GM21447 (cell line): ENCODE results near the gene CD2AP.
A peak's percentile ranks its signal among the peaks of the same experiment; 100 is the strongest.
"Not testable (repeated sequence)": the region's sequence is repeated elsewhere in the genome, so short reads cannot be mapped to it uniquely, and the experiment has no call there.

Experiments used
- ATAC-seq: cut with Tn5 transposase; IDR thresholded peaks from one replicate; pipeline ENCODE4 v1.9.1; 2021; ENCODE audit not compliant: unreplicated experiment

CD2AP gene

DNA sequence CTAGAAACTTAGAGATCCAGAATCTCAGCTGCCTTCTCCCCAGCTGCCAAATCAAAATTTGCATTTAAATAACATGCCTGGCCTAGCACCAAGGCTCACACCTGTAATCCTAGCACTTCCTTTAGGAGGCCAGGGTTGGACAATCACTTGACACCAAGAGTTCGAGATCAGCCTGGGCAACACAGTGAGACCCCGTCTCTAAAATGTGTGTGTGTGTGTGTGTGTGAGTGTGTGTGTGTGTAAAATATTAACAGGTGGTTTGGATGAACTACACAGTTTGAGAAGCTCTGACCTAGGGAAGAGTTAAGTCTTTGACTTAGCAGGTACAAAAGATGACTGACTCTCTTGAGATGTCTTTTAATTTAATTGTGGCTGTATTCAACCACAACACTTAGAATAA lies 20.2 kb upstream of the CD2AP start:
- ATAC-seq = no peak

DNA sequence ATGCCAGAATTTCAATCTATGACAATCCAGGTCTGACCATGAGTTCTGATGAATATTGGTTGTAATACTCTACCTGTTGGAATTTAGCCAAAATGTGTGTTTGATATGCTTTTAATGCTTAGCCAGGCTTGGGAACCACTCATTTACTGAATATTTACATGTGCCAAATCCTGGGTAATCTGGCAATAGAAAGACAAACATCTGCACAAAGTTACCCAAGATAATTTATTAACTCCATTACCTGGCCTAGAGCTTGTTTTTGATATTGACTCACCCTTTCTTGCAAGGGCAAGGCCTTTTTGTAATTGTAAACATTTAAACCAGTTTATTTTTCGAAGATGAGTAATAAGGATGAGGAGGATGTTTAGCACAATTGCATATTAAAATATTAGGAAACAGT lies 13.5 kb upstream of the CD2AP start:
- no peak for ATAC-seq

DNA sequence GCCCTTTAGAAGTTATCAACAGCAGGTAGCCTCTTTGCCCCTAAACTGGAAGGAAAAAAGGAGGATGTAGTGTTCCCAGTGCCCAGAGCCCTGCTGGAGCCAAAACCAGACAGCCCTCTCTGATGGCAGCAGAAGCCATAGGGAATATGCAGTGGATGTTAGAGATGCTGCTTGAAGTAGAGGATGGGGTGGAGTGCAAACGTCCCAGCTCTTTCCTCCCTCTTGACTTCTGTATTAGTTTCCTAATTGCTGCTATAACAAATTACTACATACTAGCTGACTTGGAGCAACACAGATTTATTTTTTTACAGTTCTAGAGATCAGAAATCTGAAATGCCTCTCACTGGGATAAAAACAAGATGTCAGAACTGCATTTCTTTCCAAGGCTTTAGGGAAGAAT lies 12.5 kb upstream of the CD2AP start:
- no peak for ATAC-seq

DNA sequence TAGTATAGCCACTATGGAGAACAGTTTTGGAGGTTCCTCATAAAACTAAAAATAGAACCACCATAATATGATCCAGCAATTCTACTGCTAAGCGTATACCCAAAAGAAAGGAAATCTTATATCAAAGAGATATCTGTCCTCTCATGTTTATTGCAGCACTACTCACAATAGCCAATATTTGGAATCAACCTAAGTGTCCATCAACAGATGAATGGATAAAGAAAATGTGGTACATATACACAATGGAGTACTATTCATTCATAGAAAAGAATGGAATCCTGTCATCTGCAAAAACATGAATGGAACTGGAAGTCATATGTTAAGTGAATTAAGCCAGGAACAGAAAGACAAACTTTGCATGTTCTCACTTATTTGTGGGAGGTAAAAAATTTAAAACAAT lies 5.7 kb upstream of the CD2AP start:
- no peak for ATAC-seq

DNA sequence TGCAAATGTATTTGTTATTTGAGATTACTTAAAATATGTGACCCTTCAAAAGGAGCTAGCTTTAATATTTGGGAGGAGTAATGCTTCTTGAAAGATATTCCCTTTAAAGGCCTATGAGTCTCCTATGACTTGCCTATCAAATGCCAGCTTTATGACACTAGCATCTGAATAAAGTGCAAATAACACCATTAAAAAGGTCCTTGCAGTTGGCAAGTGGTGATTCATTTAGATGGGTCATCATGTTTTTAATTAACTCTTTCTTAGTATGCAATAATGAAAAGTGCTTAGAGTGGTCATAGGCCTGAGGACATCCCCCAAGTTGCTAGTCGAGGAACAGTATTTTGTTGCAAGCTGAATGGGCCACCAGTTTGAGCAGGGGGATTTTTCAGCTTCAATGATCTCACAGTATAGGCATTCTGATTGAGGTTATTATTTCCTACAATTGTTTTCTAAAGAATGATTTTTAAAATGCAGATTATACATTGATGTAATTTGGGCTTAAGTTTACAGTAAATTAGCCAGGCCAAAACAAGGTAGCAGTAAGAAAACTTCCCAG lies 3.7 kb upstream of the CD2AP start:
- ATAC-seq = no peak

DNA sequence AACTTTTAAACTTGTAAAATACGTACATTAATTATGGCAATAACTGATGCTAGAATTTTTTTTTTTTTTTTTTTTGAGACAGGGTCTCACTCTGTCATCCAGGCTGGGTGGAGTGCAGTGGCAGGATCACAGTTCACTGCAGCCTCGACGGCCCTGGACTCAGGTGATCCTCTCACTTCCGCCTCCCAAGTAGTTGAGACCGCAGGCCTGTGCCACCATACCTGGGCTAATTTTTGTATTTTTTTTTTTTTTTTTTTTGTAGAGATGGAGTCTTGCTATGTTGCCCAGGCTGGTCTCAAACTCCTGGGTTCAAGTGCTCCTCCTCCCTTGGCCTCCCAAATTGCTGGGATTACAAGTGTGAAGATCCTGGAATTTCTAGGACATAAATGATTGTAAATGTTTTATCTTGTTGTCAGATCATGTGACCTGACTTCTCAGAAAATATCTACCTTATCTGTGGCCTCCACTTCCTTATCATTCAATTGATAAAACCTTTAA lies 2.2 kb upstream of the CD2AP start:
- ATAC-seq = no peak

DNA sequence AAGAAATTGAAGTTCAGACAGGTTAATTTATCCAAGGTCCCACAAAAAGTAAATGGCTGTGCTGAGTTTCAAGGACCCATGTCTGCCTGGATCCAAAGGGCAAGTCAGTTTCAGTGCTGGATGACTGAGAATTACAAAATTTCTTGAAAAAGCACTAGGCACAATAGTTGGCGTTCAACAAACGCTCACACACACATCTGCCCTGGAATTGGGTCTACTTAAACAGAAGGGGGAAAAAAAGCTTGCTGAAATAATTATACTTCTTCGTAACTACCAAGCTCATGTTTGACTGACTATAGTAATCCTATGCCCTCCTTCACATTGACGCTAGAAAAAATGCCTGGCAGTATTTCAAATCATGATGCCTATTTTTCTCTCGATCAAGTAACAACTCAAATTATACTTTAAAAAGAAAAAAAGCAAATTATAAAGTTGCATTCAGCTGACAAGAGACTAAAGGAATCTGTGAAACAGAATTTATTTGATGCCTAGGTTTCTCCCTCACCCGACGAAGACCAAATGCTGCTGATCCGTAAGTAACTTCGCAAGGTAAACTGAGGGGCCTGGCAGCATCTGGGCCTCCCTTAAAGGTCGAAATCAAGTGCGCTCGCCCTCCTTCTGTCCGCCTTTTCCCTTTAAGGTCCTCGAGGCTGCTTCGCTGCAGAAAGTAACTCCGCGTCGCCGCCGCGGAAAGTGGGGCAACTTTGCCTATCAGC lies 650 bp upstream of the CD2AP start:
- ATAC-seq = no peak

DNA sequence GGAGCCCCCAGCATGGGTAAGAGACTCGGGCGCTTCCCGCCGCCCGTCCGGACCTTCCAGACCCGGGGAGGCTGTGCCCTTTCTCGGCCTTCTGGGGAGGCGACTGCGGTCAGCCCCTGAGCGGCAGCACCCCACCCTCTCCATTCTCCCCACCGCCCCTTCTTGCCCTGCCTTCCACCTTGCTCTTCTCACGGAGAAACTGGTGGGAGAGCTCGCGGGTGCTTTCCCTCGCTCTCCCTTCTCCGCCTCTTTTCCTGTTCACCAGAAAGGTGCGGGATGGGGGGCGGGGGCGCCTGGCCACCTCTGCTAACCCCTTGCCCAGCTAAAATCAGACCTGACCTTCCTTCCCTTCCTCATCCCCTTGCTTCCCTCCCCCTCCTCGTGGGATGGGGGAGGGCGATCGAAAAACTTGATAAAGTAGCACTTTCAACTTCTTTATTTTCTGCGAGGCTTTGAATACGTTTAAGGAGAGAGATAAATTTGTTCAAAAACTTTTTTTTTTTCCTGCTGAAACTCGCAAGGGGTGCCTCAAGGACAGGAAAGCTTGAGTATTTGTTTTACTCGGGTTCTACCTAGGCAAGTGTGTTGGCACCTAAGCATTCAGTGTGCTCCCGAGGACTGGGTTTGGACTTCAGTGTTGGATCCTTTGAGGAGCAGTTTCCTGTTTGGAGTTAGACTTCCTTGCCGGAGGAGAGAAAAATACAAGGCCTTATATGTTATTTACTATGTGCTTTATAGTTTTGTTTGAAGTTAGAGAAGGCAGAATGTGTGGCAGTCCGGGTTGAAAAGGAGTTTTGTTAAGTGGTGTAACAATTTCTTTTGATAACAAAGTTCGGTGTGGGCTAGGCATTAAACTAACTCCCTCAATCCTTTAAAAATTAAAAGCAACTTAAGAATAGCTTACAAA lies 897 bp downstream of the CD2AP start:
- ATAC-seq = peak; percentile 30

DNA sequence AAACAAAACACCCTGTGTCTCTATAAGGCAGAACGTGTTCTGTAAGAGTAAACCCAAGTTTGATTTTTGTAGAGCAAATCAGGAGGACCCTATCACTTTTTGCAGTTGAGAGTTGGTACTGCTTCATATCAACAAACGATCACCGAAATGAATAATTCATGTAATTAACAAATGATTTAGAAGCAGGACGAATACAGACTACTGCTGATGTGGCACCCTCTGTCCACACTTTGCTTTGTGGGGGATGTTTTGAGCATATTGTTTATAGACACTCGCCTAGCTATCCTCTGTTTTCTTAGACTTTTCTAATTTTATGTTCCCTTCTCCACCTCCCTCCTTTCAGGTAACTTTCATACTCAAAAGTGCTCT lies 1.5 kb downstream of the CD2AP start:
- ATAC-seq = no peak

DNA sequence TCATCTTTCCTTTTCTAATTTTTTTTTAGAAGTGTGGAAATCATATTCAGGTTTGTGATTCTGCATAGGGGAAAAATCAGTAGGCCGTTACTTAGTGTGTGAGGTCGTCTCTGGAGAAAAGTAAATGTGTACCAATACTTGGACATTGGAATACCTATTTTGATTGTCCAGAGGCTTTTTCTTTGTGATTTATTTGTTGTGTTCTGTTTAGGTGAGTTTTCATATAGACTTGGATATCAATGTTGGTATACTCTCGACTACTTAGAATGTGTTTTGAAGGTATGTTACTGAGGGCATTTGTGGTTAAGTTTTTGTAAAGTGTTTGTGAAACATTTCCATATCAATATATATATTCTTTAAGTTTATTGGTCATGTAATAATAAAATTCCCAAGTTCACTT lies 2.3 kb downstream of the CD2AP start:
- no peak for ATAC-seq

DNA sequence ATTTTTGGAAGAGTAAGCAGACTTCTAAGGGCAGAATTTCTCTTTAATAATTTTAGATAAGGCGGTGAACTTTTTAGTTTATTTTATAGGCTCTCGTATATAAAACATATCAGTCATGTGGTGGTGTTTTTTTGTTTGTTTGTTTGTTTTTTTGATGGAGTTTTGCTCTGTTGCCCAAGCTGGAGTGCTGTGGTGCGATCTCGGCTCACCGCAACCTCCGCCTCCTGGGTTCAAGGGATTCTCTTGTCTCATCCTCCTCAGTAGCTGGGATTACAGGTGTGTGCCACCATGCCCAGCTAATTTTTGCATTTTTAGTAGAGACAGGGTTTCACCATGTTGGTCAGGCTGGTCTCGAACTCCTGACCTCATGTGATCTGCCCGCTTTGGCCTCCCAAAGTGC lies 3.6 kb downstream of the CD2AP start:
- not testable (repeated sequence) for ATAC-seq

DNA sequence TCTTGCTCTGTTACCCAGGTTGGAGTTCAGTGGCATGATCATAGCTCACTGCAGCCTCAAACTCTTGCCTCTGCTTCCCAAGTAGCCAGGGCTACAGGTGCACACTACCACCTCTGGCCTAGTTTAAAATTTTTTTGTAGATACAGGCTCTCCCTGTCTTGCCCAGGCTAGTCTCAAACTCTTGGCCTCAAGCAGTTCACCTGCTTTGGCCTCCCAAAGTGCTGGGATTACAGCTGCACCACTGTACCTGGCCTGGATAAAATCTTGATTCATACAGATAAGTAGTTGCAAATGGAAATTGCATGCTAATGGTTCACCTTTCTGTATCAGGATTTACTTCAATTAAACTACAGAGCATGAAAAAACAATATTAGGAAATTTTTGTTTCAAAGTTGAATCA lies 4.2 kb downstream of the CD2AP start:
- no peak for ATAC-seq

DNA sequence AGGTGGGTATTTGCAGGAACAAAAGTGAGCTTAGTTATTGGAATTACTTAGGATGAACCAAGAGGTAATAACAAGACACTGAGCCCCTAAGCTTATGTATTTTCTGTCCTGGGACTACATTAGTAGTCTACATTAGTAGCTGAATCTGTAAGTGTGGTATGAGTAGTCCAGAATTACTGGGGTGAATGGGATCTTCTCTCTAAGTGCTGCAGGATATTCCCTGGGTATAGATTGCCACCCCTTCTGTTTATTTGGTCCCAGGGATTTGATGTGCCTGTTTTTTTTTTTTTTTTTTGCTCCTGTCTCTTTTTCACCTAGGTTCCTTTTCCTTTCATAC lies 5.9 kb downstream of the CD2AP start:
- ATAC-seq = peak; percentile 27

DNA sequence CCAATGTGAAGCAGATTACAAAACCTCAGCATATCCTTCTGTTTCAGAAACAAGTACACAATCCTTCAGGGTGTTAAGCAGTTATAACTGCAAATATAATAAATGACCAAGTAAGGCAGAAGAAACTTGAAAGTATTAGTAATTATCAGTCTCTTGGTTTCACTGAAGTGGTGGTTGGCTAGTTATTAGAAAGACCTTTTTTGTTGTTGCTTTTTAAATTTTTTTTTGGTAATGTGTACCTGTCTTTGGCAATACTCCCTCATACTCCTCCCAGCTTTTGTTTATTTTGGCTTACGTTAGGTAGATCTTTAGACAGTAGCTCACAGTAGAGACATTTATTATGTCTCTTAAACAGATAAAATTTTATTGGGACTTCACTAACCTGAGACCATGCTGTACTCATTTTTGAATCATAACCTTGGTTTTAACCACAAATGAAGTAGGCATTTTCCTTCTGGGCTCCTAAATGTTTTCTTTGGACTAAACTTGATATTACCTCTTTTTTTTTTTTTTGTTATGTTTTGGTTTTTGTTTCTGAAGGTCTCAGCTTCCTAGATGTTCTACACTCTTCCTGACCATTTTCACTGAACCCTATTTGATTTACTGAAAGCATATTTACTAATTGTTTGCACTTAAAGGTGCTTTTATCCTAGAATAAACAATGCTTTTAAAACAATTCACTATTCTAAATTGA lies 6.4 kb downstream of the CD2AP start:
- peak; percentile 66 for ATAC-seq

DNA sequence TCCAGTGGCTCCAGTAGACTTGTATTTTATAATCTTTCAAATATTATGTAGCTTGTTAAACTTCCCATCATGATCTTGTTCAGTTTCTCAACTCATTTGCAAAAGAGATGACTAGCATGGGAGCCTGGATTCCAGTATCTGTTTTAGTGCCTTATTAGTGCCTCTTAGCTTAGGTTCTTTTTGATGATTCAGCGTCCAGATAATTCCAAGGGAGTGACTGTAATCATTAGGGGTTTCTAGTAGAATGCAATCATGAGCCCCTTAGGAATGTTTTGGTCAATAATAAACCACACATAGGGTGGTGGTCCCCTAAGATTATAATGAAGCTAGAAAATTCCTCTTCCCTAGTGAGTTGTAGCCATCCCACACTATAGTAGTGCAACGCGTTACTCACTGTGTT lies 7.0 kb downstream of the CD2AP start:
- ATAC-seq = no peak

DNA sequence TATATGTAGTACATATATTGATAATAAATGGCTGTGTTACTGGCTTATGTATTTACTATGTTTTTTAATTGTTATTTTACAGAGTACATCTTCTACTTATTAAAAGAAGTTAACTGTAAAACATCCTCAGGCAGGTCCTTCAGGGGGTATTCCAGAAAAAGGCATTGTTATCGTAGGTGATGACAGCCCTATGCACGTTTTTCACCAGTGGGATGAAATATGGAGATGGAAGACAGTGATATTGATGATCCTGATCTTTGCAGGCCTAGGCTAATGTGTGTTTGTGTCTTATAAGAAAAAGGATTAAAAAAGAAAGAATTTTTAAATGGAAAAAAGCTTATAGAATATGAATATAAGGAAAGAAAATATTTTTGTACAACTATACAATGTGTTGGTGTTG lies 7.5 kb downstream of the CD2AP start:
- ATAC-seq = no peak

DNA sequence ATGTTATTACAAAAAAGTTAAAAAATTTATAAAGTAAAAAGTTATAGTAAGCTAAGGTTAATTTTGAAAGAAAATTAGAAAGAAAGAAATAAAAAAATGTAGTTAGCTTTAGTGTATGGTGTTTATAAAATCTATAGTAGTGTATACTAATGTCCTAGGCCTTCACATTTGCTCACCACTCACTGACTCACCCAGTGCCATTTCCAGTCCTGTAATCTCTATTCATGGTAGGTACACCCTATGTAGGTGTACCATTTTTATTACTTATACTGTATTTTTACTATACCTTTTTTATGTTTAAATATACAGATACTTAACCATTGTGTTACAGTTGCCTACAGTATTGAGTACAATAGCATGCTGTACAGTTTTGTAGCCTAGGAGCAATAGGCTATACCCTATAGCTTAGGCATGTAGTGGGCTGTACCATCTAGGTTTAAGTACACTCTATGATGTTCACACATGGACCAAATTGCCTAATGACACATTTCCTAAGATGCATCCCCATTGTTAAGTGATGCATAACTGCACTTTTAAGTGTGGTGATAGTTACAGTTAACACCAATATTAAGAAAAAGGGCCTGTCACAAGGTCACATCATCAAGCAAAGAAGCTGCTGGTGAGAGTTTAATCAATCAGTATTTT lies 8.0 kb downstream of the CD2AP start:
- no peak for ATAC-seq

DNA sequence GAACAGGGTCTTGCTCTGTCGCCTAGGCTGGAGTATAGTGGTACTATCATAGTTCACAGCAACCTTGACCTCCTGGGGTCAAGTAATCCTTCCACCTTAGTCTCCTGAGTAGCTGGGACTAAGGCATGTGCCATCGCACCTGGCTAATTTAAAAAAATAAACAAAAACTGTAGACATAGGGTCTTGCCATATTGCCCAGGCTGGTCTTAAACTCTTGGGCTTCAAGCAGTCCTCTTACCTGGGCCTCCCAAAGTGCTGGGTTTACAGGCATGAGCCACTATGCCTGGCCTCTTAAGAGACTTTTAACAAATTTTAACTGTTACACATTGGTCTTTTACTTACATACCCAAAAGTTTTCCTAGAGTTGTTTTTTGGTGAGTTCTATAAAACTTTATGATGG lies 12.4 kb downstream of the CD2AP start:
- ATAC-seq = no peak

DNA sequence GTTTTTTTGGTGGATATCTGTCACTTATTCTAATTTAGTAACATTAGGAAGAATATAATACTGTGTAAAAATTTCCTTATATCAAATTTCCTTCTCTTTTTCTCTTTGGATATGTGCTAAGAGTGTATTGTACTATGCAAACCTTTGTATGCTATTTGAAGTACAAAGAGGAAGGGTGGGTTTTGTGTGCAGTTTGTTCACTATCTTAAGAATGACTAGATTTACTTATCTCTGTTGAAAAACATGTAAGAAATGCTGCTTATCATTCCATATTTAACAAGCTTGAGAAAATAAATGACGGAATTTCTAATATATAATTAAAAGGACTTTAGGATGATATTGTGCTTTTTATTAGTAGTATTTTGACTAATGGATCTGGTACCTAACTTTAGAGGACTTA lies 13.1 kb downstream of the CD2AP start:
- no peak for ATAC-seq

DNA sequence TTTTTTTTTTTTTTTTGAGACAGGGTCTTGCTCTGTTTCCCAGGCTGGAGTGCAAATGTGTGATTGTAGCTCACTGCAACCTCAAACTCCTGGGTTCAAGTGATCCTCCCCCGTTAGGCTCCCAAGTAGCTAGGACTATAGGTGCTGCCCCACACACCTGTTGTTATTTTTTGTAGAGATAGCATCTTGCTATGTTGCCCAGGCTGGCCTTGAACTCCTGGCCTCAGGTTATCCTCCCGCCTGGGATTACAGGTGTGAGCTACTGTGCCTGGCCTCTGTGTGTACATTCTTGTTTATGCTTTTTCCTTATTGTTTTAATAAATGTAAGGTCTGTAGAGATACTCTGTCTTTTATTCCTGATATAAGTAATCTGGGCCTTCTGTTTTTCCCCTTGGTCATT lies 14.8 kb downstream of the CD2AP start:
- no peak for ATAC-seq

DNA sequence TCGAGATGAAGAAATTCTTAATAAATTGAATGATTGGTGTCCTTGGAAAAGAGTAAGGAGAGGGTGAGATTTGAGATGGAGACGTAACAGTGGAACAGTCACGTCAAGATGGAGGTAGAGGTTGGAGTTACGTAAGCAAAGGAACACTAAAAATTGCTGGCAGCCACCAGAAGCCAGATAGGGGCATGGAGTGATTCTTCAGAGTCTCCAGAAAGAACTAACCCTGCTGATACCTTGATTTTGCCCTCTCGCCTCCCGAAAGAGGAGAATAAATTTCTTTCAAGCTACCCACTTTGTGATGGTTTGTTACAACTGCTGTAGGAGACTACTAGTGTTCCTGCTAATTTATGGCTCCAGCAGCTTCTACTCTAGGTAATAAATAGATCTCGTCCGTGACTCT lies 17.6 kb downstream of the CD2AP start:
- no peak for ATAC-seq
